Mucosa of gallbladder (tissue), 1 donor: ENCODE results near the gene ME1. TPM values are rescaled to one million over a fixed set of nuclear protein-coding genes. Genes with fewer than 3 reads are reported as not detected.
A peak's percentile ranks its signal among the peaks of the same experiment; 100 is the strongest.
"Not testable (repeated sequence)": the region's sequence is repeated elsewhere in the genome, so short reads cannot be mapped to it uniquely, and the experiment has no call there.

Source experiments
- DNase-seq: peaks from one replicate; pipeline ENCODE4 v3.0.0-alpha.2; 2020; ENCODE audit warnings: low spot score
- total RNA-seq: library from RNA; stranded (reverse); gene quantifications from one replicate; pipeline ENCODE4 v1.2.1, GENCODE V29; 2021
- donor health status: DM: no; HTN: no; CAD: no.

ME1 gene
- total RNA-seq, 1 donor from 2014 or later, result 30.2 TPM

- peak; percentile 30 for DNase-seq
Measured at GRCh38 chr6:83431545-83432155, 799 bp upstream of the ME1 start.

GRCh38 chr6:83429857-83430610, 817 bp downstream of the ME1 start:
- peak; percentile 49 for DNase-seq

DNA sequence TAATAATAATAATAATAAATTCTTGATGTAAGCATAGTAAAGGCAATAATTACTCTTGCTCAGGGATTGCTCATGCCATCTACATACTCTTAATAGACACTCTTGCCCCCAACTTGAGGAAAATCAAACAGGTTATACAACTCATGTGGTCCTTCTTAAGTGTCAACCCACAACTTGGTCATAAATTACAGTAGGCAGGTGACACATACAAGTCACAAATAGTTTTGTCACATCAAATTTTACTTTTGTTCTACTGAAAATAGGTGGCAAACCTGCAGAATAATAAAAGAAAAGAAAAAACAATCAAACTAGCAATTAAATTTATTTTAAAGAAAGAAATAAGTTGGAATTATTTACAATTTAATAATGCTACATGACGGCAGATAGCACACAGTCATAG, 1.6 kb downstream of the ME1 start:
- no peak for DNase-seq

DNA sequence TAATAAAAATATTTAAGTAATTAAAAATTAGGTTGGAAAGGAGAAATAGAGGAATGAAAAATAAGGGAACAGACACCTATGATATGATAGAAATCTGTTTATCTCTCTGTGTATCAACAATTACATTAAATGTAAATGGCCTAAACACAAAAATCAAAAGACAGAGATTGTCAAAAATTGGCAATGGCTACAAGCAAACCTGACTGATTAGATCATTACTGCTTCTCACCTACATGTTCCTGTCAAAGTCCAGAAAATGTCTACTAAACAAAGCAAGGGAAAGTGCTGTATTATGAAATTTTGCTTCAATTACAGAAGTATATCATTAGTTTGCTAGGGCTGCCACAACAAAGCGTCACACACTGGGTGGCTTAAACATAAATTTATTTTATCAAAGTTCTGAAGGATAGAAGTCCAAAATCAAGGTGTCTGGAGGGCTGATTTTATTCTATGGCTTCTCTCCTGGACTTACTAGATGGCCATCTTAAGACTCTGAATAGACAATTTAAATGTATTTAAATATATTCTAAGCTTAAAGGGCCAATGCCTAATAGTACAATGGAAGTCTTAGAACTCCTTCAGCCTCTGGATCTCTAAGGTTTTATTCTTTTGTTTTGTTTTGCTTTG, 6.3 kb downstream of the ME1 start:
- DNase-seq, result no peak

DNA sequence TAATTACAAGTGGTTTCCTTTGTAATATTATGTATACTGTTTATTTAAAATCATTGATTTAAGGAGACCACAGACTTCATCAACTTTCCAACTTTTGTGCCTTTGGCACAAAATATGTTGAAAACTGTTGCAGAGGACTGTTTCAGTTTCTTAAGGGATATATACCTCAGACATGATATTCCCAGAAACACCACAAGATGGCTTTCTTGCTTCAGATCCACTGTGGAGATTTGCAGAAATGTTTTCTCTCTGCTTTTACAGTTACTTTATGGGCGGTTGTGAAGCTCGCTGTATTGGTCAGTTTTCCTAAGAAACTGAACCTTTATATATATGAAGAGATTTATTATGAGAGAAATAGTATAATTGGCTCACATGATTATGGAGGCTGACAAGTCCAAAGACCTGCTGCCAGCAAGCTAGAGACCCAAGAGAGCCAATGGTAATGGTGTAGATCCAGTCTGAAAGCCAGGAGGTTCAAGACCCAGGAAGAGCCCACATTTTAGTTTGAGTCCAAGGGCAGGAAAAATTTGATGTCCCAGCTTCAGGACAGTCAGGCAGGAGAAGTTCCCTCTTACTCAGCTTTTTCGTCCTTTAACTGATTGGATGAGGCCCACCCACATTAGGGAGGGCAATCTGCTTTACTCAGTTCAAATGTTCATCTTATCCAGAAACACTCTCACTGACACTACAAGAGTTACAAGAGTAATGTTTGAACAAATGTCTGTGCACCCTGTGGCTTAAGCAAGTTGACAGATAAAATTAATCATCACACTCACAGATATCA, 12.8 kb downstream of the ME1 start:
- no peak for DNase-seq

DNA sequence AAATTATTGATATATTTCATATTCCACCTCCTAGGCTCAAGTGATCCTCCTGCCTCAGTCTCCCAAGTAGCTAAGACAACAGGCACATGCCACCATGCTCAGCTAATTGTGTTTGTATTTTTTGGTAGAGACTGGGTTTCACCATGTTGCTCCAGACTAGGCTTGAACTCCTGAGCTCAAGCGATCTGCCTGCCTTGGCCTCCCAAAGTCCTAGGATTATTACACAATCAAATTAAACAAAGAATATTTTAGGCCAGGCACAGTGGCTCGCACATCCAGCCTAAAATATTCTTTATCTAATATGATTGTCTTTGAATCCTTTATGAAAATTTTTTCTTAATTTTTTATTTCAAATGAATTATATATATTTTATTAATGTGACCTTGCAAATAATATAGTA, 17.8 kb downstream of the ME1 start:
- no peak for DNase-seq

GRCh38 chr6:83411731-83412130, 19.1 kb downstream of the ME1 start:
- DNase-seq, result no peak

- peak; percentile 40 for DNase-seq
Measured at GRCh38 chr6:83403191-83403590, 27.7 kb downstream of the ME1 start.

GRCh38 chr6:83389606-83390005, 41.2 kb downstream of the ME1 start:
- no peak for DNase-seq

- DNase-seq, result no peak
Measured at GRCh38 chr6:83385473-83385872, 45.4 kb downstream of the ME1 start.

GRCh38 chr6:83384751-83385150, 46.1 kb downstream of the ME1 start:
- DNase-seq, result no peak

- DNase-seq, result no peak
Measured at GRCh38 chr6:83381949-83382348, 48.9 kb downstream of the ME1 start.

DNA sequence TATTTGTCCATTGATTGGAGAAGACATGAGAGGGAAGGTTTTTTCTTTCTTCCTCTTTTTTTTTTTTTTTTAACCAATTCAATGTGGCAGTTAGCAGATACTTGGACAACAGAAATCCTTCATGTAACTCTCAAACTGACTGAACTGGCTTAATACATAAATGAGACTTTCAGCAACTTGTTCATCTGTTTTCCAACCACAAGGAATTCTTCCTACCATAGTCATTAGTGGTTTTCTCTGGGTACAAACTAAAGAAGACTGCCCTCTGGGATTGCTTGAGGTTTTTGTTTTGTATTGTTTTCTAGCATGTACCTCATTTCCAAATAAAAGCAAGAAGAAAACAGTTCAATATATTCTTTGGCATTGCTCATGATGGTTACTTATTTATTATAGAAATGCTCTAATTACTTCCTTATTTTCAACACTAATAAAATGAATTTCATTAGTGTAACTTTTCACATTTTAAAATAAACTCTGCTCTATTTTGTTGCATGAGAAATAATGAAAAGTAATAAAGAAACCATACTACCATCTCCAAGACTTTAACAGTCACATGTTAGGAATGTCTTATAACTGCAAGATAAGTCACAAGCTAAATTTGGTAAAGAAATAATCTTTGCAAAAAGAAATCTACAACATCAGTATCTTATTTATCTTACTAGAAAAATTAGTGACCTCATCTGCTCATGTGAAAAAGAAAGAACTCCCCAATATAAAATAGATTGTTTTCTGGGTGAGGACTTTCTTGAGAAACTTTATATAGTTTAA, 52.0 kb downstream of the ME1 start:
- no peak for DNase-seq

GRCh38 chr6:83371423-83371822, 59.4 kb downstream of the ME1 start:
- no peak for DNase-seq

- no peak for DNase-seq
Measured at GRCh38 chr6:83370567-83370966, 60.3 kb downstream of the ME1 start.

DNA sequence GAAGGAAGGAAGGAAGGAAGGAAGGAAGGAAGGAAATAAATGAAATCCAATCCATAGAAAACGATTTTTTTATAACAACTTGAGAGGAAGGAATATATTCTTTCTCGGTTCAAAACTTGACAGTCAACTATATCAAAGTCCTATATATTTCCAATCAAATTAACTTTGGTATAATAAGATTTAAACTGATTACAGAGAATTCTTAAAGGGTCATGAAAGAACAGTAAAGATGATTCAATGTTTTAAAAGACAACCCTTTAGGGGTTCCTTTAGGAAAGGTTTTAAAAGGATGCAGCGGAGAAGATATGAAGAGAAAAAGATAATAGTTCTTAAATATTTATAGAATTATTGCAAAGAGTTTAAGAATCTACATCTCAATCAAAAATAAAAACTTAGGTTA, 61.2 kb downstream of the ME1 start:
- no peak for DNase-seq

GRCh38 chr6:83368577-83368976, 62.3 kb downstream of the ME1 start:
- no peak for DNase-seq

- no peak for DNase-seq
Measured at GRCh38 chr6:83367104-83367503, 63.7 kb downstream of the ME1 start.

DNA sequence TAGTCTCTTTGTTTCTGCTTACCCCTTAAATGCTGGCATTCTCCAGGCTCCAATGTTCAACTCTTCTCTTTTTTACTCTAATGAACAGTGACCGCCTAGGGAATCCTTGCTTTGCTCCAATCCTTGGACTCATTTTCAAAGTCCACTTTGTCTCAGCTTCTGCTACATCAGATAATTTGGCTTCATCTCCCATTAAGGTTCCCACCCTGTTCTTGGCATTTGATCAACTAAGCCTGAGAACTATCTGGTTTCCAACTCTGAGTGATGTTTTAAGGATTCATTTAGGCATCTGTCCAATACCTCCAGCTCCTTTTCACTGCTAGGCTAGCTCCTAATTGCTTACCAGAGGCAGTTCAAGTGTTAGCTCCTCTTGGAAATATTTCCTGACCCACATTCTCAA, 64.9 kb downstream of the ME1 start:
- DNase-seq, result no peak

DNA sequence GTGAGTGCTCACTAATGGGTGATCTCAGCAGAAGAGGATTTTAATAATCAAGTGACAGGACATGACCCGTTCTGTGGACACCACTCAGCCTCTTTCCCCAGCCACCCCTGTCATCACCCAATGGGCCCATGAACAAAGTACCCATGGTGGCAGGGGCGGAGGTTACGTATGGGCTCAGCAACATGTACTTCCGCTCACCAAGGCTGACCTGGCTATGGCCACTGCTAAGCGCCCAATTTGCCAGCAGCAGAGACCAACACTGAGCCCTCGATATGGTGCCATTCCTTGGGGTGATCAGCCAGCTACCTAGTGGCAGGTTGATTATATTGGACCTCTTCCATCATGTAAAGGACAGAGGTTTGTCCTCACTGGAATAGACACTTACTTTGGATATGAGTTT, 68.5 kb downstream of the ME1 start:
- not testable (repeated sequence) for DNase-seq

DNA sequence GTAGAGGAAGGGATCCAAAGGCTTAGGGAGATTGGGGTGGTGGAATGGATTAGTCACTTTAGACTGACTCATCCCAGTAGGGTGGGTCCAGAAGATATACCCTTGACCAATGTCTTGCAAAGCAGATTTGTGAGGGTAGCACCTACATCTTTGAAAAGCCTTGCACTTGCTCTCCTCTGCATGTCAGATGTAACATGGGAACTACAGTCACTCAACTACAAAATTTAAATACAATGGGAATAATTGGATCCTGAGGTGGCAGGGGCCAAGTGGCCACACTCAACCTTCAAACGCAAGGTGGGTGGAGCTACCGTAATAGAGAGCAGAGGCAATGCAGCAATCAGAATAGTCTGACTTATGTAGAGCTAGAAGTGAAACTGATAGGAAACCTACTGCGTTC, 71.2 kb downstream of the ME1 start:
- no peak for DNase-seq

DNA sequence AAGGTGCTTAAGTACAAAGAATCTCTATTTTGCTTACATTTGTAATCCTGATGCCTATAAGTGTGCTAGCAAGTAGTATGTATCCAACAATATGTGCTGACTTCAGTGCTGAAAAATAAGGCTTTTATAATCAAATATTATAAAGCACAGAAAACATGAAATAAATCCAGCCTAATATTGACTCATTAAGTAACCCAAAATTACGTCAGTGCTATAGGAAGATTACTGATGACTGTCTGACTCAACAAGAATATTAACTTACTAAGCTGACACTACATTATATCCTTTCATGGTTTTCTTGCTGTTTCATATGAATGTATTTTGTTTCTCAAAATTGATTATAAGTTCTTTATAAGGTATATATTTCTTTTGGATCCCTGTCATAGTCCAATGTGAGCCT, 76.1 kb downstream of the ME1 start:
- no peak for DNase-seq
